HepG2 (cell line): ENCODE data around the gene HPS3. TPM values are rescaled to one million over a fixed set of nuclear protein-coding genes. Genes with fewer than 3 reads are reported as not detected.
A peak's percentile ranks its signal among the peaks of the same experiment; 100 is the strongest.

Experiments used
- AGO2 ChIP-seq: fragments of 200-400 bp; formaldehyde crosslinking; optimal IDR thresholded peaks from 2 replicates; pipeline ENCODE3; 2017; ENCODE audit warnings: mild to moderate bottlenecking, low read depth, low read length, moderate library complexity
- ATF5 ChIP-seq: sonication (generic); formaldehyde crosslinking; IDR thresholded peaks from 2 replicates; pipeline ENCODE4 v1.4.0; 2020; ENCODE audit warnings: mild to moderate bottlenecking, low read depth, missing genetic modification reagents
- ESRRA ChIP-seq: sonication (generic); formaldehyde crosslinking; IDR thresholded peaks from 2 replicates; pipeline ENCODE4 v1.5.1; 2020; ENCODE audit warnings: mild to moderate bottlenecking, low read depth, missing genetic modification reagents
- HHEX ChIP-seq: IDR thresholded peaks from 2 replicates; pipeline ENCODE4 v1.6.1; 2016; ENCODE audit warnings: control low read depth
- HNRNPUL1 ChIP-seq: fragments of 200-400 bp; formaldehyde crosslinking; IDR thresholded peaks from 2 replicates; pipeline ENCODE4 v1.6.1; 2017; ENCODE audit warnings: low read depth, mild to moderate bottlenecking, low read length, moderate library complexity
- MAX ChIP-seq: IDR thresholded peaks from 2 replicates; pipeline ENCODE4 v1.6.1; 2012; ENCODE audit warnings: inconsistent platforms
- POGZ ChIP-seq: sonication (generic); formaldehyde crosslinking; IDR thresholded peaks from 2 replicates; pipeline ENCODE4 v1.4.0; 2020; ENCODE audit warnings: mild to moderate bottlenecking, missing genetic modification reagents
- RFX1 ChIP-seq: fragments of 450-650 bp; IDR thresholded peaks from 2 replicates; pipeline ENCODE4 v1.6.1; 2017
- SMARCE1 ChIP-seq: fragments of 450-650 bp; IDR thresholded peaks from 2 replicates; pipeline ENCODE4 v1.6.1; 2017; ENCODE audit warnings: borderline replicate concordance
- STAT6 ChIP-seq: sonication (generic); formaldehyde crosslinking; IDR thresholded peaks from 2 replicates; pipeline ENCODE4 v1.4.0; 2020; ENCODE audit warnings: missing genetic modification reagents, mild to moderate bottlenecking, borderline replicate concordance
- TCF7L2 ChIP-seq: IDR thresholded peaks from 2 replicates; pipeline ENCODE4 v1.6.1; 2011; ENCODE audit warnings: mild to moderate bottlenecking, low read depth, low read length, moderate library complexity
- THAP8 ChIP-seq: sonication (generic); formaldehyde crosslinking; IDR thresholded peaks from 2 replicates; pipeline ENCODE4 v1.5.1; 2020; ENCODE audit warnings: missing genetic modification reagents, mild to moderate bottlenecking, borderline replicate concordance
- ZBTB37 ChIP-seq: sonication (generic); formaldehyde crosslinking; IDR thresholded peaks from 2 replicates; pipeline ENCODE4 v1.4.0; 2020; ENCODE audit warnings: mild to moderate bottlenecking, missing genetic modification reagents
- ZFP36L1 ChIP-seq: sonication (generic); formaldehyde crosslinking; IDR thresholded peaks from 2 replicates; pipeline ENCODE4 v1.8.0; 2022; ENCODE audit warnings: mild to moderate bottlenecking, missing genetic modification reagents, moderate library complexity
- ZFP82 ChIP-seq: sonication (generic); formaldehyde crosslinking; IDR thresholded peaks from 2 replicates; pipeline ENCODE4 v1.5.1; 2020; ENCODE audit warnings: mild to moderate bottlenecking, missing genetic modification reagents, borderline replicate concordance
- ZNF264 ChIP-seq: sonication (generic); formaldehyde crosslinking; IDR thresholded peaks from 2 replicates; pipeline ENCODE4 v1.4.0; 2020; ENCODE audit warnings: missing genetic modification reagents
- ZNF343 ChIP-seq: sonication (generic); formaldehyde crosslinking; IDR thresholded peaks from 2 replicates; pipeline ENCODE4 v1.4.0; 2020; ENCODE audit warnings: mild to moderate bottlenecking, missing genetic modification reagents
- ZNF607 ChIP-seq: sonication (generic); formaldehyde crosslinking; IDR thresholded peaks from 2 replicates; pipeline ENCODE4 v1.5.1; 2020; ENCODE audit warnings: missing genetic modification reagents, mild to moderate bottlenecking, borderline replicate concordance
- ZNF674 ChIP-seq: sonication (generic); formaldehyde crosslinking; IDR thresholded peaks from 2 replicates; pipeline ENCODE4 v1.5.0; 2020; ENCODE audit warnings: low read depth, mild to moderate bottlenecking, missing genetic modification reagents
- ZNF703 ChIP-seq: sonication (generic); formaldehyde crosslinking; IDR thresholded peaks from 2 replicates; pipeline ENCODE4 v1.5.1; 2020; ENCODE audit warnings: missing genetic modification reagents, mild to moderate bottlenecking, moderate library complexity, borderline replicate concordance
- ZXDC ChIP-seq: sonication (generic); formaldehyde crosslinking; IDR thresholded peaks from 2 replicates; pipeline ENCODE4 v1.5.0; 2020; ENCODE audit warnings: mild to moderate bottlenecking, missing genetic modification reagents
- polyA plus RNA-seq, 8 experiments: library from polyadenylated mRNA; depleted of rRNA in 3 of 8; stranded (reverse) in 7 of 8; unstranded in 1 of 8; fragments of >200 nt; fragmentation: Illumina TruSeq in 4 of 8; extraction: Trizol in 4 of 8; gene quantifications; 2 replicates each; pipeline versions ENCODE4 v1.2.1 to v1.2.3, GENCODE V29; 2011 to 2016; ENCODE audit warnings: low read depth in 4 of 8, missing spikeins in 1 of 8, mixed read lengths in 1 of 8; ENCODE audit not compliant: insufficient read depth in 1 of 8
- total RNA-seq, 5 experiments: library from RNA; depleted of rRNA; stranded (reverse); fragments of >200 nt; fragmentation: Illumina TruSeq; extraction: Trizol; gene quantifications; 2 replicates each; pipeline ENCODE4 v1.2.3, GENCODE V29; 2016; ENCODE audit warnings: low read depth in 1 of 5

The HPS3 gene
- total and polyA plus RNA-seq, 2 of the 13 experiments (the other 11 are each of a cell fraction or from before 2014, with no cell fraction given): 9.5 to 18.9 TPM

GRCh38 chr3:149086232-149086988 lies 43.0 kb upstream of the HPS3 start, which contains the start of gene HLTF (continued):
- TF ChIP-seq STAT6 (CRISPR knock-in tag) (no peak), HNRNPUL1 (no peak), POGZ (CRISPR knock-in tag) (peak; percentile 80), SMARCE1 (no peak), ZNF264 (peak; percentile 78; the same call in 1 of the 2 replicates), TCF7L2 (no peak), ZNF703 (CRISPR knock-in tag) (no peak), ATF5 (CRISPR knock-in tag) (0 out of 2 replicates have a peak, but pooled peaks have one; percentile 70), ZFP82 (CRISPR knock-in tag) (no peak), HHEX (CRISPR knock-in tag) (0 out of 2 replicates have a peak, but pooled peaks have one; percentile 5), THAP8 (CRISPR knock-in tag) (no peak), ZXDC (peak; percentile 71), ZNF674 (CRISPR knock-in tag) (no peak), RFX1 (no peak), ZFP36L1 (CRISPR knock-in tag) (0 out of 2 replicates have a peak, but pooled peaks have one; percentile 73), MAX (peak; percentile 99), ZNF343 (CRISPR knock-in tag) (no peak), ZBTB37 (CRISPR knock-in tag) (0 out of 2 replicates have a peak, but pooled peaks have one; percentile 37), ZNF607 (CRISPR knock-in tag) (peak; percentile 86), ESRRA (0 out of 2 replicates have a peak, but pooled peaks have one; percentile 30), AGO2 (peak; percentile 46)
